Duodenal mucosa (tissue), 2 donors: ENCODE data around the gene TAF15.

Source experiments
- H3K27ac ChIP-seq: one replicate; pipeline ENCODE4 v1.7.0; 2013; ENCODE audit warnings: low read depth, low read length
- H3K27me3 ChIP-seq, 2 donors: one replicate each; pipeline ENCODE4 v1.7.0; 2013; ENCODE audit warnings: low read length in 2 of 2, control low read depth in 1 of 2; ENCODE audit not compliant: insufficient read depth in 2 of 2, control insufficient read depth in 1 of 2
- H3K36me3 ChIP-seq, 2 donors: one replicate each; pipeline ENCODE4 v1.7.0; 2013; ENCODE audit warnings: low read length in 2 of 2, control low read depth in 1 of 2; ENCODE audit not compliant: insufficient read depth in 2 of 2, control insufficient read depth in 1 of 2
- H3K4me1 ChIP-seq, 2 donors: one replicate each; pipeline ENCODE4 v1.7.0; 2013; ENCODE audit warnings: low read length in 2 of 2, control low read depth in 1 of 2; ENCODE audit not compliant: insufficient read depth in 2 of 2, control insufficient read depth in 1 of 2
- H3K4me3 ChIP-seq, 2 donors: one replicate each; pipeline ENCODE4 v1.7.0; 2013; ENCODE audit warnings: low read length in 2 of 2, low read depth in 1 of 2
- H3K9ac ChIP-seq, 2 donors: one replicate each; pipeline ENCODE4 v1.7.0; 2013; ENCODE audit warnings: low read length in 2 of 2, low read depth in 1 of 2
- H3K9me3 ChIP-seq, 2 donors: one replicate each; pipeline ENCODE4 v1.7.0; 2013; ENCODE audit warnings: low read length in 2 of 2, control low read depth in 1 of 2; ENCODE audit not compliant: control insufficient read depth in 1 of 2

TAF15 gene

GRCh38 chr17:35867574-35867973, 58.3 kb downstream of the TAF15 start:
- no peak overlapping the region for H3K27ac ChIP-seq
- no peak overlapping the region for H3K9ac ChIP-seq
- no peaks in the 10 kb centered on the region for H3K36me3 ChIP-seq
- H3K4me1 ChIP-seq = no peaks in the 10 kb centered on the region
- H3K27me3 ChIP-seq = no peaks in the 10 kb centered on the region
- no peaks in the 10 kb centered on the region for H3K9me3 ChIP-seq
- H3K4me3 ChIP-seq = no peak overlapping the region

- H3K9ac ChIP-seq = no peak within 1 kb of the TSS
Observed at GRCh38 chr17:35868737-35869136, 59.5 kb downstream of the TAF15 start, which contains the start of gene HEATR9. Gene HEATR9 (minus strand): TSS chr17:35868891. CDS start chr17:35868742, 149 bp downstream.

GRCh38 chr17:35870906-35871819, 61.9 kb downstream of the TAF15 start:
- Histone ChIP-seq H3K9me3 (no peaks in the 10 kb centered on the region), H3K27ac (no peak overlapping the region), H3K4me1 (no peaks in the 10 kb centered on the region), H3K27me3 (no peaks in the 10 kb centered on the region), H3K9ac (no peak overlapping the region), H3K36me3 (no peaks in the 10 kb centered on the region), H3K4me3 (no peak overlapping the region)

More at GRCh38 chr17:35868737-35869136, 59.5 kb downstream of the TAF15 start, which contains the start of gene HEATR9:
- no peaks in the 10 kb centered on the region for H3K27me3 ChIP-seq
- no peak within 1 kb of the TSS for H3K27ac ChIP-seq
- H3K4me1 ChIP-seq = no peaks in the 10 kb centered on the region
- no peaks in the 10 kb centered on the region for H3K9me3 ChIP-seq
- no peaks in the 10 kb centered on the region for H3K36me3 ChIP-seq
- no peak within 1 kb of the TSS for H3K4me3 ChIP-seq

GRCh38 chr17:35872196-35872980, 63.1 kb downstream of the TAF15 start:
- Histone ChIP-seq H3K4me3 (no peak overlapping the region), H3K9ac (no peak overlapping the region), H3K9me3 (no peaks in the 10 kb centered on the region), H3K27me3 (no peaks in the 10 kb centered on the region), H3K27ac (no peak overlapping the region), H3K4me1 (no peaks in the 10 kb centered on the region), H3K36me3 (no peaks in the 10 kb centered on the region)

GRCh38 chr17:35875072-35875799, 66.0 kb downstream of the TAF15 start:
- Histone ChIP-seq H3K4me3 (no peak overlapping the region), H3K4me1 (no peaks in the 10 kb centered on the region), H3K27me3 (no peaks in the 10 kb centered on the region), H3K9ac (no peak overlapping the region), H3K9me3 (no peaks in the 10 kb centered on the region), H3K36me3 (no peaks in the 10 kb centered on the region), H3K27ac (no peak overlapping the region)

GRCh38 chr17:35875800-35876139, 66.5 kb downstream of the TAF15 start:
- no peaks in the 10 kb centered on the region for H3K27me3 ChIP-seq
- no peak overlapping the region for H3K9ac ChIP-seq
- H3K27ac ChIP-seq = no peak overlapping the region
- no peaks in the 10 kb centered on the region for H3K36me3 ChIP-seq
- H3K4me3 ChIP-seq = no peak overlapping the region
- H3K4me1 ChIP-seq = peaks cover 0 to 4% of the 10 kb centered on the region in 2 donors
- no peaks in the 10 kb centered on the region for H3K9me3 ChIP-seq

- H3K36me3 ChIP-seq = no peaks in the 10 kb centered on the region
- no peaks in the 10 kb centered on the region for H3K9me3 ChIP-seq
- no peak overlapping the region for H3K4me3 ChIP-seq
- no peak overlapping the region for H3K27ac ChIP-seq
- no peak overlapping the region for H3K9ac ChIP-seq
- H3K27me3 ChIP-seq = no peaks in the 10 kb centered on the region
- peaks cover 0 to 8% of the 10 kb centered on the region in 2 donors for H3K4me1 ChIP-seq
Observed at GRCh38 chr17:35876534-35876933, 67.2 kb downstream of the TAF15 start.

- Histone ChIP-seq H3K9ac (no peak overlapping the region), H3K9me3 (no peaks in the 10 kb centered on the region), H3K4me1 (peaks cover 0 to 8% of the 10 kb centered on the region in 2 donors), H3K36me3 (no peaks in the 10 kb centered on the region), H3K27me3 (no peaks in the 10 kb centered on the region), H3K27ac (no peak overlapping the region), H3K4me3 (no peak overlapping the region)
Observed at GRCh38 chr17:35877345-35878029, 68.2 kb downstream of the TAF15 start.

GRCh38 chr17:35878361-35878760, 69.1 kb downstream of the TAF15 start:
- H3K9me3 ChIP-seq = no peaks in the 10 kb centered on the region
- H3K4me1 ChIP-seq = peaks cover 0 to 8% of the 10 kb centered on the region in 2 donors
- H3K27me3 ChIP-seq = no peaks in the 10 kb centered on the region
- no peak overlapping the region for H3K27ac ChIP-seq
- peak overlapping the region in 1 of 2 donors; percentile 42 for H3K4me3 ChIP-seq
- peak overlapping the region in 1 of 2 donors; percentile 10 for H3K9ac ChIP-seq
- H3K36me3 ChIP-seq = no peaks in the 10 kb centered on the region
